Smooth muscle cell (in vitro differentiated cells): ENCODE results near the gene PLAAT4. TPM values are rescaled to one million over a fixed set of nuclear protein-coding genes. Genes with fewer than 3 reads are reported as not detected.

Experiments
- DNase-seq: peaks from one replicate; lab custom pipeline; 2025; ENCODE audit not compliant: unreplicated experiment; lab: John Stamatoyannopoulos, UW
- H2AFZ ChIP-seq: fragments of 200-600 bp; sonication (generic); 2 replicates; pipeline ENCODE4 v1.6.0; 2016; ENCODE audit warnings: antibody characterized with exemption, low read depth, mild to moderate bottlenecking
- H3F3A ChIP-seq: fragments of 200-600 bp; sonication (generic); 2 replicates; pipeline ENCODE4 v1.6.0; 2017; ENCODE audit warnings: antibody characterized with exemption, low read depth
- H3K27ac ChIP-seq: fragments of 200-600 bp; sonication (generic); 2 replicates; pipeline ENCODE4 v1.5.1; 2016; ENCODE audit warnings: low read depth, mild to moderate bottlenecking
- H3K27me3 ChIP-seq: fragments of 200-600 bp; sonication (generic); 2 replicates; pipeline ENCODE4 v1.6.1; 2016; ENCODE audit warnings: low read depth, mild to moderate bottlenecking
- H3K36me3 ChIP-seq: fragments of 200-600 bp; sonication (generic); 2 replicates; pipeline ENCODE4 v1.5.1; 2016; ENCODE audit warnings: low read depth
- H3K4me1 ChIP-seq: fragments of 200-600 bp; sonication (generic); 2 replicates; pipeline ENCODE4 v1.5.1; 2016; ENCODE audit warnings: low read depth
- H3K4me2 ChIP-seq: fragments of 200-600 bp; sonication (generic); 2 replicates; pipeline ENCODE4 v1.6.0; 2016; ENCODE audit warnings: mild to moderate bottlenecking
- H3K4me3 ChIP-seq: fragments of 200-600 bp; sonication (generic); 2 replicates; pipeline ENCODE4 v1.5.1; 2016; ENCODE audit warnings: mild to moderate bottlenecking
- H3K79me2 ChIP-seq: fragments of 200-600 bp; sonication (generic); 2 replicates; pipeline ENCODE4 v1.6.0; 2016; ENCODE audit warnings: low read depth, mild to moderate bottlenecking
- H3K9ac ChIP-seq: fragments of 200-600 bp; sonication (generic); 2 replicates; pipeline ENCODE4 v1.6.0; 2016; ENCODE audit warnings: low read depth
- H3K9me3 ChIP-seq: fragments of 200-600 bp; sonication (generic); replicated peaks from 2 replicates; pipeline ENCODE4 v1.5.1; 2016; ENCODE audit warnings: low read depth
- H4K20me1 ChIP-seq: fragments of 200-600 bp; sonication (generic); 2 replicates; pipeline ENCODE4 v1.6.0; 2016; ENCODE audit warnings: low read depth
- CTCF ChIP-seq: fragments of 200-600 bp; sonication (generic); IDR thresholded peaks from 2 replicates; pipeline ENCODE4 v1.5.1; 2017; ENCODE audit warnings: borderline replicate concordance, mild to moderate bottlenecking, antibody characterized with exemption; ENCODE audit not compliant: insufficient read depth, poor library complexity, severe bottlenecking
- WGBS: methylation state at CpG from one replicate; pipeline ENCODE4 v1.1.7; 2016; ENCODE audit warnings: low lambda C conversion rate; 5-methylcytosine and 5-hydroxymethylcytosine counted together
- polyA plus RNA-seq: library from polyadenylated mRNA; unstranded; fragments of >200 nt; fragmentation: Nextera tagmentation; extraction: Ambion mirVana; gene quantifications from 2 replicates; pipeline ENCODE4 v1.2.1, GENCODE V29; 2016
- total RNA-seq: library from RNA; depleted of rRNA; stranded (reverse); fragments of >200 nt; gene quantifications from 2 replicates; pipeline ENCODE4 v1.2.3, GENCODE V29; 2014

PLAAT4 gene
- total and polyA plus RNA-seq, 2 experiments from 2014 or later: not detected

GRCh38 chr11:63501236-63501635 lies 35.4 kb upstream of the PLAAT4 start:
- no peak overlapping the region for H3K27ac ChIP-seq
- H4K20me1 ChIP-seq: no peaks in the 10 kb centered on the region
- no peaks in the 10 kb centered on the region for H3K27me3 ChIP-seq
- peaks cover 10% of the 10 kb centered on the region for H3K4me1 ChIP-seq
- no peak for TF ChIP-seq CTCF
- H3K9ac ChIP-seq: no peak overlapping the region
- no peak for DNase-seq
- H3K79me2 ChIP-seq: no peaks in the 10 kb centered on the region
- H3K4me2 ChIP-seq: no peak overlapping the region
- WGBS: 40% methylated on average over 1 of the region's 1 CpG
- H3F3A ChIP-seq: no peaks in the 10 kb centered on the region
- no peaks in the 10 kb centered on the region for H3K36me3 ChIP-seq
- H3K9me3 ChIP-seq: no peaks in the 10 kb centered on the region
- H2AFZ ChIP-seq: no peak overlapping the region
- H3K4me3 ChIP-seq: no peak overlapping the region

DNA sequence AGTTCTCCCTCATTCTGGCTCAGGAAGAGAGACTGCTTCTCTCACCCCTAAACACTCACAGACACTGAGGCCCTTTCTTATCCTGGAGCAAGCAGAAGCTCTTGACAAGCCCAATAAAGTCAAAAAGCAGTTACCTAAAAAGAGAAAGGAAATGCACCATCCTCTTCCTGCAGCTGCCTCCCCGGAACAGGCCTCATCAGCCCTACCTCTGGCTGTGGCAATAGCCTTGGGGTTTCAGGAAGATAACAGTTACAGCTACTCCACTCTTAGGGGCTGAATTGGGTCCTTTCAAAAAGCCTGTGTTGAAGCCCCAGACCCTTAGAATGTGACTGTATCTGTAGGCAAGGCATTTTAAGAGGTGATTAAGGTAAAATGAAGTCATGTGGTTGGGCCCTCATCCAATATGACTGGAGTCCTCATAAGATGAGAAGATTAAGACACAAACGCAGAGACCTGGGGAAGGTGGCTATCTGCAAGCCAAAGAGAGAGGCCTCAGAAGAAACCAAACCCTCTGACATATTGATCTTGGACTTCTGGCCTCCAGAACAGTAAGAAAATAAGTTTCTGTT lies 34.3 kb upstream of the PLAAT4 start:
- Histone ChIP-seq H3K79me2 (no peaks in the 10 kb centered on the region), H3K4me1 (peaks cover 12% of the 10 kb centered on the region), H3K4me2 (no peak overlapping the region), H3K9me3 (no peaks in the 10 kb centered on the region), H3K4me3 (no peak overlapping the region), H3K9ac (no peak overlapping the region), H3K27ac (no peak overlapping the region), H3K36me3 (no peaks in the 10 kb centered on the region), H2AFZ (no peak overlapping the region), H3K27me3 (no peaks in the 10 kb centered on the region), H4K20me1 (no peaks in the 10 kb centered on the region), H3F3A (no peaks in the 10 kb centered on the region)
- WGBS: 40% methylated on average over 2 of the region's 2 CpGs
- no peak for DNase-seq
- no peak for TF ChIP-seq CTCF

DNA sequence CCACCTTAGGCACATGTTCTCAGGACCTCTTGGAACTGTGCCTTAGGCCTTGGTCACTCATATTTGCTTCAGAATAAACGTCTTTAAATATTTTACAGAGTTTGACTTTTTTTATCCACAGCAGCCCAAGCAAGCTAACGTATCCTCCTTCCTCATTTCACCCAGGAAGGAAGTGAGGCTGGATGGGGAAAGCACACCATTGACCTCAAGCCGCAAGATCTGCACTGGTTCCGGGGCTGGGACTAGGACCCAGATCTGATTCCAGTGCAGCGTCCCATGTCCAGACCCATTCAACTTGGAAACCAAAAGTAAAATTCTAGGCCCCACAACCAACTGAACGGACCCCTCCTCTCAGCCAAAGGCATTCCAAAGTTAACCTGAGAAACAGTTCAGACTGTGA lies 33.1 kb upstream of the PLAAT4 start:
- no peaks in the 10 kb centered on the region for H3K79me2 ChIP-seq
- 92% methylated on average over 6 of the region's 6 CpGs for WGBS
- TF ChIP-seq CTCF: no peak

DNA sequence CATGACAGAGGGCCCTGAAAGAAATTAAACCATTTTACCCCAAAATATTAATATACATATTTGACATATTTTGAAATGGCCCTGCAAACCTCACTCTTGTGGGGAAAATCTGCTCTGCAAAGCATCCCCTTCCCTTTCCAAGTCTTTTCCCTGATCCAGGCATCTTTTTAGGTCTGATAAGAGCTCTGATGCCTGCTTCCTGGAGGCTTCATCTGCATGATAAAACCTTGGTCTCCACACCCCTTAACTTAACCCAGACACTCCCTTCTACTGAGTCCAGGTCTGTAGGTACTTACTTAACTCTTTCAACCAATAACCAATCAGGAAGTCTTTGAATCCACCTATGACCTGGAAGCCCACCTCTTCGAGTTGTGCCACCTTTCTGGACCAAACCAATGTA lies 32.6 kb upstream of the PLAAT4 start:
- H3K27ac ChIP-seq: no peak overlapping the region
- no peaks in the 10 kb centered on the region for H3K9me3 ChIP-seq
- no peaks in the 10 kb centered on the region for H3K79me2 ChIP-seq
- H3K36me3 ChIP-seq: no peaks in the 10 kb centered on the region
- no peak for TF ChIP-seq CTCF
- peaks cover 12% of the 10 kb centered on the region for H3K4me1 ChIP-seq
- H3K27me3 ChIP-seq: no peaks in the 10 kb centered on the region
- H3K4me2 ChIP-seq: no peak overlapping the region
- no peak overlapping the region for H3K9ac ChIP-seq
- no peaks in the 10 kb centered on the region for H3F3A ChIP-seq
- no peak overlapping the region for H3K4me3 ChIP-seq
- WGBS: 88% methylated on average over 1 of the region's 1 CpG
- H4K20me1 ChIP-seq: no peaks in the 10 kb centered on the region
- no peak overlapping the region for H2AFZ ChIP-seq
- DNase-seq: no peak

More for the DNA sequence above, 33.1 kb upstream of the PLAAT4 start:
- Histone ChIP-seq H3K36me3 (no peaks in the 10 kb centered on the region), H3K4me3 (no peak overlapping the region), H3K9ac (no peak overlapping the region), H2AFZ (no peak overlapping the region), H3K4me1 (peaks cover 12% of the 10 kb centered on the region), H3K27me3 (no peaks in the 10 kb centered on the region), H4K20me1 (no peaks in the 10 kb centered on the region), H3F3A (no peaks in the 10 kb centered on the region), H3K27ac (no peak overlapping the region), H3K4me2 (no peak overlapping the region), H3K9me3 (no peaks in the 10 kb centered on the region)
- DNase-seq: no peak
